Inferior parietal cortex (tissue), 1 donor: Measurements from ENCODE around the gene APIP.

Experiments
- DNase-seq: peaks from one replicate; pipeline ENCODE4 v3.0.0-alpha.2; 2016; ENCODE audit errors: extremely low spot score

The APIP gene

DNA sequence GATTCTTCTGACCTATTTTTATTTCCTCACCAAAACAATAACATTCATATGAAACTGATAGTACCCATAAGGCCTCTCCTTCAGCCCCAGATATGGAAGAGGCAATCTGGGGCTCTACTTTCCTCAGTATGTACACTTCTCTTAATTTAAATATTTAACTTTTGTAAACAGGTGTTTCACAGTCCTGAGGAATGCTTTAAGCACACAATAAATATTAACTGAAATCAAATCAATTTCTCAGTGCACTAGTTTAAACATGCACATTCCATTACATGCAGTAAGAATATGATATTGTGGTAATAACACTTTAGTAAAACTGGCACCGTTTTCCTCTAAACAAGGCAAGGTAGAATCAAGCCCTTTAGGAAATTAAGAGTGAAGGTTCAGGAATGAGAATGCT is 28.9 kb downstream of the APIP start:
- DNase-seq, result no peak

- DNase-seq, result no peak
Measured at GRCh38 chr11:34886609-34887008, 29.6 kb downstream of the APIP start.

DNA sequence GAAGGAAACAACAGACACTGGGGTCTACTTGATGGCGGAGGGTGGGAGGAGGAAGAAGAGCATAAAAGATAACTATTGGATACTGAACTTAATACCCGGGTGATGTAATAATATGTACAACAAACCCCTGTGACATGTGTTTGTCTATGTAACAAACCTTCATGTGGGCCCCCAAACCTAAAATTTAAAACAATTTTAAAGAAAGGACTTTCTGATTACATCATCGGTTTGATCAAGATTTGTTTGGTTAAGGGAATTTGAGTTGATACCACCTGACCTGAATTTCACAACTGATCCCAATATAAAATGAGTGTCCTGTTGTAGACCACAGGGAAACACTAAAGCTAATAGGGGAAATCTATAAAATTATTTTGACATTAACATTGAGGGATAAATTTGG is 34.3 kb downstream of the APIP start:
- DNase-seq, result no peak

- DNase-seq, result no peak
Measured at GRCh38 chr11:34877375-34877975, 38.7 kb downstream of the APIP start.

- no peak for DNase-seq
Measured at GRCh38 chr11:34874202-34874601, 42.0 kb downstream of the APIP start.

- no peak for DNase-seq
Measured at GRCh38 chr11:34870548-34871196, 45.5 kb downstream of the APIP start.

DNA sequence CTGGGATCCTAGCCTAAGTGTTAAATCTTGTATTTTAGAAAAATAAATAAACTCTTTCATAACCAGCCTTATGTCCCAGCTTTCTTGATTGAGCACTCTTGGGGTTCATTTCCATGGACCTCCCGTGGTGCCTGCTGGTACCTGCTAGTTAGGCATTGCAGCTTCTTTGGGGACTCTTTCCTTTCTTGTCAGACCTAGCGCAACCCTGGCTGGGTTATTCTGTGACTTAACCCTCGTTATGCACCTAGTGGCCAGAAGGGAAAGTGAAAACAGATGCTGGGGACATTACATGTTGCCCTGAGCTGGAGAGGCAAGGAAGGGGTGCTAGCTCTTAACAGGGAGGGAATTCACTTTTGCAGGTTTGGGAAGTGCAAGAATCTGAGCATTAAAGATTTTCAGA is 46.8 kb downstream of the APIP start:
- DNase-seq, result no peak

- no peak for DNase-seq
Measured at GRCh38 chr11:34866375-34866774, 49.8 kb downstream of the APIP start.

DNA sequence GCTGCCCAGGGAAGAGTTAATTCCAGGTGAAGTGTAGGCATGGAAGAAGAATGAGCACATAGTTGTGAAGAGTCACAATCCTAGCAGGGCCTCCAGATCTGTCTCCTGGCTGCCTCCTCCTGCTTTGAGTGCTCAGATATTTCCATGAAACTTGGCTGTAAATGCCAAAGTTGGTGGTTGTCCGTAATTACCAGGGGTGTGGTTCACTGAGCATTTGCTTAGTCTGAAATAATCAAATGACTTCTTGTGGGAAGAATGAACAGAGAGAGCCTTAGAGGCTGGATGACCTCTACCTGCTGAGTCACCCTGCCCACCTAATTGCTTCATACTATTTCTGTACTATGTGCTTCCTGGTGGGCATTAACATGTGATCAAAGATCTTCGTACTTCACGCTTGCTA is 50.9 kb downstream of the APIP start:
- no peak for DNase-seq

DNA sequence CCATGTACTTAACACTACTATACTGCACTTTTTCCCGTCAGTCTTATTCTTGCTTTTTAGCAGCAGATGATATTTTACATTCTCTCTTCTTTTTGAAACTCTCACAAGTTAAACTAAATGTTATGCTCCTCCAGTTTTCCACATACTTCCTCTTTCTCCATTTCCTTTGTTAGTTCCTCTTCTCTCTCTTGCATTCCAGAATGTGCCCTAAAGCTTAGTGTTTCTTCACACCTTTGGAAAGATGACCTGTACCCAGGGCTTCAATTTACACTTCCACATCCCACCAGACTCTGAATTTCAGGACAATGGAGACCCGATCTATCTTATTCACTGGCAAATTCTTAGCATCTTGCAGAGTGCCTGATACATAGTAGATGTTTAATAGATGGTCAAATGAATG is 51.8 kb downstream of the APIP start:
- DNase-seq, result no peak

DNA sequence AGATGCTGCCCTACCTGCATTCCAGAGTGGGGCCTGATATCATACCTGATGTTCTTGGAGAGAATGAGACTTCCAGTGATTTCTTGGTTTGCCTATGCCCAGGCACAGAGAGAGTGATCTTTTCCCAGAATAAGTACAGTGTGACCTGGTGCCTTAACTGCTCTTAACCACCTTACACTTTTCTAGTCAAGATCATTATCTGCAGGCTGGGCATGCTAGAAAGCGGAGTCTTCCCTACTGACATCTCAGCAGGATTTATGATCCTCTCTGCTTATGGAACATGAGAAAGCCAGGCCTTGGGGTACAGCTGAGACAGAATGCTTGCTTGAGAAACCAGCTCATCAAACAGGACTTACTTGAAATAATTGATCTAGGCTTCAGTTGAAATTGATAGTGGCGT is 53.1 kb downstream of the APIP start:
- DNase-seq, result no peak

- no peak for DNase-seq
Measured at GRCh38 chr11:34860518-34860917, 55.7 kb downstream of the APIP start.

DNA sequence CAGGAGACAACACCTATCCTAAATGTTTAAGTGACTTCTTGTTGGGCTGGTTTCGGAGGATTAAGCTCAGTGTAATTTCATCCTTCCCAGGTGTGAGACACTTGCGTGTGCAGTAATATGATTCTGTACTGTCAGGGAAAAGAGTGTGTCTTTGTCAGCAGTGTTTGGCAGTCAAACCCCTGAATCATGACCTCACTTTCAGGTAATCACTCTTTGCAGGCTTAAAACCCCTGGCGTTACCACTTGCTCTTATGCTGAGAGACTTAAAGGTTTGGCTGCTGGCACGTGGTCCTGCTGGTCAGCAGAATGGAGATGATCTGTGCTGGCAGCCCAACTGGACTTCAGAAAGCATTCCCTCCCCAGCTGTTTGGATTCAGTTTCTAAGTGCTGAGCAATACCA is 56.1 kb downstream of the APIP start:
- DNase-seq, result no peak

DNA sequence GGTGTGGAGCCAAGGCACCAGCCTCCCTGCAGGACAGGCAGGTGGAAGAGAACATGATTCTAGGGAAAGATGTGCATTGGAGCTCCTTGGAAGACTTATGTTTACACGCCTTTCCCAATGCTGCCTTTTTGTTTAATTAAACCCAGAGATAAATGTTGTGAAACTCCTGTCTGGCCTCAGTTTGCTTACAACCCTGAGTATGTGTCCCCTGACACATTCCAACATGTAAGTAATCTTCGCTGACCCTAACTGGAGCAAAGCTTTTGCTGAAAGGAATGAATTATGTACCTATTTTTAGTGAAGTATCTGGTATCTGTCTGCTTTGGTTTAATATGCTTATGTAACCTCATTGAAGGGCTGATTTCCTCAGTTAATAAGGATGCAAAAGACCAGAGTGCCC is 56.7 kb downstream of the APIP start:
- DNase-seq, result no peak

DNA sequence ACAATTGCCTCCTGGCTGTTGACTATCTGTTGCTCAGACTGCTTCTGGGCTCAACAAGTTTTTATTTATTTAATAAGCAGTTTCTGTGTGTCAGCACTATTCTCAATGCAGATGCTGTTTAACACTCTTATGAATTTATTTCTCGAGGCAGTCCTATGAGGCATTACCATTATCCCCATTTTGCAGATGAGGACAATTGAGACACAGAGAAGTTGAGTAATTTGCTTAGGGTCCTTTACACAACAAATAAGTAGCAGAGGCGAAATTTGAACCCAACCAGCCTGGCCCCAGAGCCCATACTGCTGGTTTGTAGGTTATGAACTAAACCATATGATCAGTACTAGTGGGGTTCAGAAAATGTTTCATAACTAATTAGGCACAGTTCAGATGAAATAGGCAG is 58.7 kb downstream of the APIP start:
- no peak for DNase-seq

- peak; percentile 44 for DNase-seq
Measured at GRCh38 chr11:34856251-34856650, 59.9 kb downstream of the APIP start.

DNA sequence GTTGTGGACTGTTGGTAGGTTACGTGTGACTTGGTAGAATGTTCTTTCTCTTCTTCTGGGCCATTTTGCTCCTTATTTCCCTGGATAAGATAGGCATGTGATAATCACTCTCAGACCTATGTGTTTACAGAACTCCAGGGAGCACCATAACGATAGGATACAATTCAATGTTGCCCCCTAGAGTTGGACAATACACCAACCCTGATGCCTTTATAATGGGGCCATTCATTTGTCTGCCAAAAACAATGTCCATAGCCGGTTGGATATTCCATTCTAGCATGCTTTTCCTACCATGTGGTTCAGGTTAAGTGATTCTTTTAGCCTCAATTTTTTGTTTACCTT is 60.5 kb downstream of the APIP start:
- DNase-seq, result no peak

GRCh38 chr11:34855021-34855753 is 61.0 kb downstream of the APIP start:
- DNase-seq, result peak; percentile 31

DNA sequence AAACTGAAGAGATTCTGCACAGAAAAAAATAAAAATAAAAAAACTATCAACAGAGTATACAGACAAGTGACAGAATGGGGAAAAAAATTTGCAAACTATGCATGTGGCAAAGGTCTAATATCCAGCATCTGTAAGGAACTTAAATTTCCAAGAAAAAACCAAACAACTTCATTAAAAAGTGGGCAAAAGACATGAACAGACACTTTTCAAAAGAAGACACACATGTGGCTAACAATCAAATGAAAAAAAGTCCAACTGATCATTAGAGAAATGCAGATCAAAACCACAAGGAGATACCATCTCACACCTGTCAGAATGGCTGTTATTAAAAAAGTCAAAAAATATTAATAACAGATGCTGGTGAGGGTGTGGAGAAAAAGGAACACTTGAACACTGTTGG is 64.3 kb downstream of the APIP start:
- no peak for DNase-seq

- DNase-seq, result no peak
Measured at GRCh38 chr11:34850334-34850733, 65.8 kb downstream of the APIP start.

GRCh38 chr11:34846467-34846866 is 69.7 kb downstream of the APIP start:
- no peak for DNase-seq

DNA sequence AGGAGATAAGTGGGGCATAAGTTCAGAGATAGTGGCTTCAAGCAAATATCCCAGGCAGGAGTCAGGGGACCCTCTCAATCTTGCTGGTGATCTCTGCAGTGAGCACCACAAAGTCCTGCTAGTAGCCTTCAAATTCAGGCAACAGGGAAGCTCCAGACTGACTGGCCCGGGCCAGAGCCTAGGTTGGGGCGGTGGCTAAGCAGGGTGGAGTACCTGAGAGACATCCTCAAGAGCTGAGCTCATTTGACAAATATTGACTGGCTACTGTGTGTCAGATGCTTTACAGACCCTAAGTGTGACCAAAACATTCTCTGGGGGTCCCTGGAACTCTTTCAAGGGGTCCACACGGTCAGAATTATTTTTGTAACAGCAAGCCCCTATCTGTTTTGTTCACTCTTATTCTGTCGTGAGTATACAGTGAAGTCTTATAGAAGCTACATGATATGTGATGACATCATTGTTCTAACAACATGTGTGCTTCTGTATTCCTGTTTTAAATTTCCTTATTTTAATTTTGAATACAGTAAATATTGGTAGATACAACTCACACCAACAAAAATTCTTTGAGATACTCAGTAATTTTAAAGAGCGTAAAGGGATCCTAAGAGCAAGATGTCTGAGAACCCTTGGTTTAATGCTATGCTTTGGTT is 71.6 kb downstream of the APIP start:
- no peak for DNase-seq

- no peak for DNase-seq
Measured at GRCh38 chr11:34843271-34843670, 72.9 kb downstream of the APIP start.
